Neural progenitor cell (in vitro differentiated cells): ENCODE results near the gene TTLL9.

Source experiments
- EZH2 ChIP-seq: fragments of 200-600 bp; sonication (generic); IDR thresholded peaks from 2 replicates; pipeline ENCODE4 v1.6.1; 2017; ENCODE audit warnings: antibody characterized with exemption, mild to moderate bottlenecking, moderate library complexity
- EZH2phosphoT487 ChIP-seq: fragments of 200-600 bp; sonication (generic); IDR thresholded peaks from 2 replicates; pipeline ENCODE4 v1.6.1; 2017; ENCODE audit warnings: antibody characterized with exemption
- TF ChIP-seq, protein P1 (sequence below): fragments of 200-600 bp; sonication (generic); IDR thresholded peaks from 2 replicates; pipeline ENCODE4 v1.5.1; 2017; ENCODE audit warnings: antibody characterized with exemption, mild to moderate bottlenecking

GRCh38 chr20:31831211-31831610 is 39.2 kb upstream of the TTLL9 start:
- TF ChIP-seq, protein P1, sequence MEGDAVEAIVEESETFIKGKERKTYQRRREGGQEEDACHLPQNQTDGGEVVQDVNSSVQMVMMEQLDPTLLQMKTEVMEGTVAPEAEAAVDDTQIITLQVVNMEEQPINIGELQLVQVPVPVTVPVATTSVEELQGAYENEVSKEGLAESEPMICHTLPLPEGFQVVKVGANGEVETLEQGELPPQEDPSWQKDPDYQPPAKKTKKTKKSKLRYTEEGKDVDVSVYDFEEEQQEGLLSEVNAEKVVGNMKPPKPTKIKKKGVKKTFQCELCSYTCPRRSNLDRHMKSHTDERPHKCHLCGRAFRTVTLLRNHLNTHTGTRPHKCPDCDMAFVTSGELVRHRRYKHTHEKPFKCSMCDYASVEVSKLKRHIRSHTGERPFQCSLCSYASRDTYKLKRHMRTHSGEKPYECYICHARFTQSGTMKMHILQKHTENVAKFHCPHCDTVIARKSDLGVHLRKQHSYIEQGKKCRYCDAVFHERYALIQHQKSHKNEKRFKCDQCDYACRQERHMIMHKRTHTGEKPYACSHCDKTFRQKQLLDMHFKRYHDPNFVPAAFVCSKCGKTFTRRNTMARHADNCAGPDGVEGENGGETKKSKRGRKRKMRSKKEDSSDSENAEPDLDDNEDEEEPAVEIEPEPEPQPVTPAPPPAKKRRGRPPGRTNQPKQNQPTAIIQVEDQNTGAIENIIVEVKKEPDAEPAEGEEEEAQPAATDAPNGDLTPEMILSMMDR = no peak
- TF ChIP-seq EZH2phosphoT487 (no peak), EZH2 (no peak)
